Lower leg skin (tissue), 4 donors: ENCODE data around the gene SLC7A5. TPM values are rescaled to one million over a fixed set of nuclear protein-coding genes. Genes with fewer than 3 reads are reported as not detected.

Experiments used
- DNase-seq, 2 donors: peaks; one replicate each; pipeline ENCODE4 v3.0.0-alpha.2; 2019; ENCODE audit warnings: low spot score in 2 of 2
- H3K4me3 ChIP-seq: fragments of 200-600 bp; sonication (generic); 2 replicates; pipeline ENCODE4 v1.5.1; 2017; ENCODE audit warnings: mild to moderate bottlenecking, low read depth; ENCODE audit not compliant: poor library complexity, severe bottlenecking
- POLR2A ChIP-seq, 2 donors: fragments of 450-650 bp; IDR thresholded peaks; one replicate each; pipeline ENCODE4 v1.6.1; 2016 to 2017; ENCODE audit warnings: antibody characterized with exemption in 2 of 2, mild to moderate bottlenecking in 1 of 2, moderate library complexity in 1 of 2
- WGBS, 2 donors: methylation state at CpG; one replicate each; pipeline ENCODE4 v1.1.5; 2018; 5-methylcytosine and 5-hydroxymethylcytosine counted together
- intact Hi-C: fragments of 100-400 bp; cut with DNase I; formaldehyde crosslinking; loops from one replicate; pipeline ENCODE4 v1.15.0; 2023; ENCODE audit warnings: low total_unique reads
- total RNA-seq, 4 donors: library from RNA; depleted of rRNA; stranded (reverse); fragments of >200 nt; gene quantifications; one replicate each; pipeline ENCODE4 v1.1.0, GENCODE V29; 2016
- TF ChIP-seq, protein P1 (sequence below), 3 donors: fragments of 450-650 bp; IDR thresholded peaks; one replicate each; pipeline ENCODE4 v1.5.1; 2016; ENCODE audit warnings: antibody characterized with exemption in 3 of 3, mild to moderate bottlenecking in 3 of 3, moderate library complexity in 2 of 3

SLC7A5 gene
- total RNA-seq, 4 donors from 2014 or later, result 8.0 to 39.0 (median 19.4) TPM

- DNase-seq, result no peak
- TF ChIP-seq, protein P1, sequence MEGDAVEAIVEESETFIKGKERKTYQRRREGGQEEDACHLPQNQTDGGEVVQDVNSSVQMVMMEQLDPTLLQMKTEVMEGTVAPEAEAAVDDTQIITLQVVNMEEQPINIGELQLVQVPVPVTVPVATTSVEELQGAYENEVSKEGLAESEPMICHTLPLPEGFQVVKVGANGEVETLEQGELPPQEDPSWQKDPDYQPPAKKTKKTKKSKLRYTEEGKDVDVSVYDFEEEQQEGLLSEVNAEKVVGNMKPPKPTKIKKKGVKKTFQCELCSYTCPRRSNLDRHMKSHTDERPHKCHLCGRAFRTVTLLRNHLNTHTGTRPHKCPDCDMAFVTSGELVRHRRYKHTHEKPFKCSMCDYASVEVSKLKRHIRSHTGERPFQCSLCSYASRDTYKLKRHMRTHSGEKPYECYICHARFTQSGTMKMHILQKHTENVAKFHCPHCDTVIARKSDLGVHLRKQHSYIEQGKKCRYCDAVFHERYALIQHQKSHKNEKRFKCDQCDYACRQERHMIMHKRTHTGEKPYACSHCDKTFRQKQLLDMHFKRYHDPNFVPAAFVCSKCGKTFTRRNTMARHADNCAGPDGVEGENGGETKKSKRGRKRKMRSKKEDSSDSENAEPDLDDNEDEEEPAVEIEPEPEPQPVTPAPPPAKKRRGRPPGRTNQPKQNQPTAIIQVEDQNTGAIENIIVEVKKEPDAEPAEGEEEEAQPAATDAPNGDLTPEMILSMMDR (IDR thresholded peaks at IDR 0.05), result no peak
- TF ChIP-seq POLR2A (IDR thresholded peaks at IDR 0.05), result no peak
- intact Hi-C loops, result no loop called here
- WGBS, 2 donors, result 62 to 68% methylated on average over 18 to 20 of the region's 24 CpGs
- H3K4me3 ChIP-seq, result no peak overlapping the region
Observed at GRCh38 chr16:87834668-87835473, 34.4 kb downstream of the SLC7A5 start.

DNA sequence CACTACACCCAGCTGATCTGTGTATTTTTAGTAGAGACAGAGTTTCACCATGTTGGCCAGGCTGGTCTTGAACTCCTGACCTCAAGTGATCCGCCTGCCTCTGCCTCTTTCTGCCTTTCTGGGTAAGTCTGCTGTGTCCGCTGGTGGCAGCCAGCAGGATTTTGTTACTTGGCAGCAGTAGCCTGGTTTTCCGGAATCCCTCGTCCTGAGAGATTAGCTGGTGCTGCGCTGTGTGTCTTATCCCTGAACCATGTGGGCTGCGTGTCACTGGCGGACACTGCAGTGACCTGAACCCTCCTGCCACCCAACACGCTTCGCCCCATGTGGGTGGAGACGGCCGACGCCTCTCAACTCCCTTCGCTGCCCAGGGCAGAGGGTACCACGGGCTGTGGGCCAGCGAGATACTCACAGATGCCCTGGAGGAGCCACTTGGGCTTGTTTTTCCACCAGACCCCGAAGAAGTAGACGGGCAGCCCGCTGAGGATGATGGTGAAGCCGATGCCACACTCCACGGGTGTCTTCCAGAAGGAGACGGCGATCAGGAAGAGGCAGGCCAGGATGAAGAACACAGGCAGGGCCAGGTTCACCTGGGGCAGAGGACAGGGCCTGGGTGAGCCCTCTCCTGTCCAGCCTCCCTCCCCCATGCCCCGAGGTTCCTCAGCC is 35.2 kb downstream of the SLC7A5 start:
- intact Hi-C loops, result no loop called here
- TF ChIP-seq POLR2A (IDR thresholded peaks at IDR 0.05), result no peak
- TF ChIP-seq, protein P1 (IDR thresholded peaks at IDR 0.05), result no peak
- no peak overlapping the region for H3K4me3 ChIP-seq
- no peak for DNase-seq
- WGBS, 2 donors, result 88 to 92% methylated on average over 20 to 22 of the region's 23 CpGs

DNA sequence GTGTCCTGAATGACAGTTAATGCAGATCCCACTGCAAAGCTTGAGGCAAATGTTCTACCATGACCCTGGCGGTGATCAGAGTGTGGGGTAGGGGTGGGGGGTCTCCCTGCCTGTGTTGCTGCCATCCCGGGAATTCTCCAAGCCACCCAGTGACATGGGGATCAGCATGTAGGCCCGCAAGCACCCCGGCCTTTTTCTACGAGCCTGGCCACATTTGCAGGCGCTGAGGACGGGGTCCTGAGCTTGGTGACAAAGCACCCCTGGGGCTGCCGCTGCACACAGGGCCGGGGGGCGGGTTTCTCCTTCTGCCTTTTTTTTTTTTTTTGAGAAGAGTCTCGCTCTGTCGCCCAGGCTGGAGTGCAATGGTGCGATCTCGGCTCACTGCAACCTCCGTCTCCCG is 35.8 kb downstream of the SLC7A5 start:
- intact Hi-C loops, result no loop called here
- TF ChIP-seq POLR2A (IDR thresholded peaks at IDR 0.05), result no peak
- TF ChIP-seq, protein P1 (IDR thresholded peaks at IDR 0.05), result no peak
- no peak overlapping the region for H3K4me3 ChIP-seq
- DNase-seq, result no peak
- WGBS, 2 donors, result 93 to 95% methylated on average over 15 to 16 of the region's 16 CpGs

- no peak for DNase-seq
- TF ChIP-seq POLR2A (IDR thresholded peaks at IDR 0.05), result no peak
- TF ChIP-seq, protein P1 (IDR thresholded peaks at IDR 0.05), result no peak
- intact Hi-C loops, result no loop called here
- 90 to 93% methylated on average over 21 to 34 of the region's 34 CpGs for WGBS, 2 donors
- H3K4me3 ChIP-seq, result no peak overlapping the region
Observed at GRCh38 chr16:87832741-87833502, 36.4 kb downstream of the SLC7A5 start.

DNA sequence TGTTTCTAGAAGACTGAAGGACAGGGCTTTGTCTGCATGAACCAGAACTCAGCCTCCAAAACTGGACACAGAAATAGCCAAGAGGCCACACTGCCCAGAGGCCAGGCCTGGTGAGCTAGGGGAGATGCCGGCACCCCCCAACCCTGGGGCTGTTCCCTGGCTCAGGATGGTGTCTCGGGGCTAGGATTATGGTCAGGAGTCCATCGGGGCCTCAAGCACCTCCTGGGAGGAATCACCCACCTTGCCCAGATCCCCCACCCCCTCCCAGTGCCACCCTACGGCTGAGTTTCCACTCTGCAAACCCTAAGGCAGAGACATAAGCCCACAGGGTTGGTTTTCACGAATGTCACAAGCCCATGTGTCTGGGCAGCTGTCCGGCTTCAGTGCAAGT is 37.2 kb downstream of the SLC7A5 start:
- intact Hi-C loops, result no loop called here
- H3K4me3 ChIP-seq, result no peak overlapping the region
- no peak for TF ChIP-seq POLR2A (IDR thresholded peaks at IDR 0.05)
- TF ChIP-seq, protein P1 (IDR thresholded peaks at IDR 0.05), result no peak
- 81 to 86% methylated on average over 5 to 6 of the region's 6 CpGs for WGBS, 2 donors
- DNase-seq, result no peak
